ENCODE measurements around the gene CCDC149. TPM values are rescaled to one million over a fixed set of nuclear protein-coding genes. Genes with fewer than 3 reads are reported as not detected.
A peak's percentile ranks its signal among the peaks of the same experiment; 100 is the strongest.

Gene CCDC149
- total RNA-seq, 2 experiments from 2014 or later = not detected

- Histone ChIP-seq H3K36me3 (ENCODE audit: insufficient read depth, low read length) (no peaks in the 10 kb centered on the region), H3K9me3 (ENCODE audit: low read length) (no peaks in the 10 kb centered on the region), H3K79me2 (ENCODE audit: insufficient read depth, low read depth, low read length) (no peaks in the 10 kb centered on the region), H4K20me1 (ENCODE audit: insufficient read depth, low read length) (no peaks in the 10 kb centered on the region), H2AFZ (ENCODE audit: low read length) (no peak overlapping the region), H3K4me1 (ENCODE audit: insufficient read depth, low read length, poor library complexity, severe bottlenecking) (no peaks in the 10 kb centered on the region), H3K4me2 (ENCODE audit: low read length) (no peak overlapping the region), H3K4me3 (ENCODE audit: low read depth, low read length, poor library complexity, severe bottlenecking) (no peak overlapping the region), H3K27ac (ENCODE audit: low read depth, low read length, poor library complexity, severe bottlenecking) (no peak overlapping the region), H3K9me2 (ENCODE audit: insufficient read depth, low read length) (no peaks in the 10 kb centered on the region)
- BruUV-seq (replicated peaks) = no TSS peak
- TF ChIP-seq EZH2phosphoT487 (IDR thresholded peaks at IDR 0.05; ENCODE audit: borderline replicate concordance, low read depth, low read length) = no peak
- TF ChIP-seq CTCF (conservative IDR thresholded peaks at IDR 0.05; ENCODE audit: low read length) = no peak
- ChIA-PET POLR2A (interaction anchor here (0.6 kb wide), 1 partner anchor 1813 kb away, joined by 3 read pairs; no protein-coding TSS in a partner anchor), CTCF (ENCODE audit: unreplicated experiment) (no interaction called here)
- intact Hi-C loops (cut with micrococcal nuclease; ENCODE audit: unreplicated experiment) = no loop called here
- DNase-seq (ENCODE audit: low spot score) = no peak
Observed at GRCh38 chr4:24769571-24769970, 143.3 kb downstream of the CCDC149 start.

GRCh38 chr4:24768604-24769003 lies 144.2 kb downstream of the CCDC149 start:
- no peaks in the 10 kb centered on the region for H3K9me3 ChIP-seq (ENCODE audit: low read length)
- no TSS peak for BruUV-seq (replicated peaks)
- no peaks in the 10 kb centered on the region for H3K79me2 ChIP-seq (ENCODE audit: insufficient read depth, low read depth, low read length)
- POLR2A ChIA-PET = no interaction called here
- peak; percentile 2 for DNase-seq (ENCODE audit: low spot score)
- TF ChIP-seq EZH2phosphoT487 (IDR thresholded peaks at IDR 0.05; ENCODE audit: borderline replicate concordance, low read depth, low read length) = no peak
- TF ChIP-seq CTCF (conservative IDR thresholded peaks at IDR 0.05; ENCODE audit: low read length) = no peak
- H3K4me2 ChIP-seq (ENCODE audit: low read length) = no peak overlapping the region
- no peaks in the 10 kb centered on the region for H3K9me2 ChIP-seq (ENCODE audit: insufficient read depth, low read length)
- CTCF ChIA-PET (ENCODE audit: unreplicated experiment) = no interaction called here
- H2AFZ ChIP-seq (ENCODE audit: low read length) = no peak overlapping the region
- H3K4me1 ChIP-seq (ENCODE audit: insufficient read depth, low read length, poor library complexity, severe bottlenecking) = no peaks in the 10 kb centered on the region
- intact Hi-C loops (cut with micrococcal nuclease; ENCODE audit: unreplicated experiment) = no loop called here
- no peak overlapping the region for H3K27ac ChIP-seq (ENCODE audit: low read depth, low read length, poor library complexity, severe bottlenecking)
- H3K36me3 ChIP-seq (ENCODE audit: insufficient read depth, low read length) = no peaks in the 10 kb centered on the region
- no peaks in the 10 kb centered on the region for H4K20me1 ChIP-seq (ENCODE audit: insufficient read depth, low read length)
- H3K4me3 ChIP-seq (ENCODE audit: low read depth, low read length, poor library complexity, severe bottlenecking) = no peak overlapping the region

- DNase-seq (ENCODE audit: low spot score) = no peak
- Histone ChIP-seq H3K9me2 (ENCODE audit: insufficient read depth, low read length) (no peaks in the 10 kb centered on the region), H3K4me3 (ENCODE audit: low read depth, low read length, poor library complexity, severe bottlenecking) (no peak overlapping the region), H3K9me3 (ENCODE audit: low read length) (no peaks in the 10 kb centered on the region), H2AFZ (ENCODE audit: low read length) (no peak overlapping the region), H3K4me2 (ENCODE audit: low read length) (no peak overlapping the region), H3K36me3 (ENCODE audit: insufficient read depth, low read length) (no peaks in the 10 kb centered on the region), H4K20me1 (ENCODE audit: insufficient read depth, low read length) (no peaks in the 10 kb centered on the region), H3K27ac (ENCODE audit: low read depth, low read length, poor library complexity, severe bottlenecking) (no peak overlapping the region), H3K79me2 (ENCODE audit: insufficient read depth, low read depth, low read length) (no peaks in the 10 kb centered on the region), H3K4me1 (ENCODE audit: insufficient read depth, low read length, poor library complexity, severe bottlenecking) (no peaks in the 10 kb centered on the region)
- POLR2A ChIA-PET = no interaction called here
- no TSS peak for BruUV-seq (replicated peaks)
- intact Hi-C loops (cut with micrococcal nuclease; ENCODE audit: unreplicated experiment) = no loop called here
- CTCF ChIA-PET (ENCODE audit: unreplicated experiment) = no interaction called here
- TF ChIP-seq CTCF (conservative IDR thresholded peaks at IDR 0.05; ENCODE audit: low read length) (no peak), EZH2phosphoT487 (IDR thresholded peaks at IDR 0.05; ENCODE audit: borderline replicate concordance, low read depth, low read length) (no peak)
Observed at GRCh38 chr4:24768006-24768405, 144.8 kb downstream of the CCDC149 start.
